Kidney capillary endothelial cell (primary cell): ENCODE measurements around the gene DAP3.
A peak's percentile ranks its signal among the peaks of the same experiment; 100 is the strongest.
"Not testable (repeated sequence)": the region's sequence is repeated elsewhere in the genome, so short reads cannot be mapped to it uniquely, and the experiment has no call there.

Source experiments
- DNase-seq: peaks from one replicate; pipeline ENCODE4 v3.0.0-alpha.2; 2018; ENCODE audit warnings: low spot score

Gene DAP3

DNA sequence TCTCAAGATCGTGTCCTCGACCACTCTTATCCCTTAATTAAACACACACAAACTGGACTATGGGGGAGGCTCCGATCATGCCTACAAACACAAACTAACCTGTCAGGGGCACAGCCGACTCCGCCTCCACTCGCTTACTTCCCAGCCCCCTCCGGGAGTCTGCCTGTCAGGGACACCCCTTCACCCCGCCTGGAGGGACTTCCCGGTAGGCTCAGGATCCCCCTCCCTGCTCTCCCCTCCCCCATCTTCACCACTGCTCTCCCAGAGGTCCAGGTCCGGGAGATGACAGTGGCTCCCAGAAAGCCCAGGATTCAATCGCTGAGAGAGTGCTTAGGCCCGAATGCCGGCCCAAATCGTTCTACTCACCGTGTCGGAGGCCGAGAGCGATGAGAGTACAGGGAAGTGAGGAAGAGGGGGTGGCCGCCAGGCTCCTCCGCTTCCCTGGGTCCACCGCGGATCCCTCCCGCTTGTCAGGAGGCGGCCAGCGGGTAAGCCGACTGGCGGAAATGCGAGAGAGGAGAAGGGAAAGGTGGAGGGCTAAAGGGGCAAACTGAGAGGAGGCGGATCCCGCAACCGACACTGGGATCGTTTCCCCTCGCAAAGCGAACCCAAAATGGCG, 1.1 kb upstream of the DAP3 start:
- DNase-seq = peak; percentile 32

DNA sequence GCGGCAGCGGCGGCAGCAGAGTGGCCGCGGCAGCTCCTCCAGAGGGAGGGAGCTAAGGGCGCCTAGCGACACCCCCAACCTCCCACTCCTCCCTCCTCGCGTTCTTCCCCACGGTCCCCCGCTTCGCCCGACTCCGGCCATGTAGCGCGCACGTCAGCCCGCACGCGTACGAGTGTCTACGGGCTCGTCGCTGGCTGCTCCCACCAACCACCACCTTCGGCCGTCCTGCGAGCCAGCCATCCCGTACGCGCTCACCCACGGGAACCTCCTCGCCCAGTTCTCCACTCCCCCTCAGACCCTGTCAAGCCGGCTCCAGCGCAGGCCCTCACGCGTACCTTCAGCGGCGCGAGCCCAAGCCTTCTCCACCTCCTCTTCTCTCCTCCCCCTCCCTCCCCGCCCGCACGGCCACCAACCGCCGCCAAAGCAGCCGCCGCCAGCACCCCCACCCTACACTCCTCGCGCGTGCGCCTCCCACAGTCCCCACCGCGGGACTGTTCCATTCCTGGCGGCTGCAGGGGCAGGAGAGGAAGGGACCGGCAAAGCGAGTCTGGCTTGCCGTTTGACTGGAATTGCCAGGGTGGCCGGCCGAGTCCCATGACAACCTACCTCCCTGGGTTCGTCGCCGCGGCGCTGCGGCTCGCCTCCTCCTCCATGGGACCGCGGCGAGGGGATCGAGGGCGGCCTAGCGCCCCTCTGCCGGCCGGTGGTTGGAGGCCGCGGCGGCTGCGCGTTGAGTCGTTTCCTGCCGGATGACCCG, 389 bp upstream of the DAP3 start, which contains the start of gene YY1AP1:
Gene YY1AP1, minus strand, starts transcription at position 451 of the 757 bp plus-strand sequence. CDS start 8,338 bp downstream, outside the sequence.
- peak; percentile 79 for DNase-seq

- no peak for DNase-seq
Measured at GRCh38 chr1:155691992-155692528, 3.2 kb downstream of the DAP3 start.

GRCh38 chr1:155694167-155694566, 5.3 kb downstream of the DAP3 start:
- no peak for DNase-seq

- no peak for DNase-seq
Measured at GRCh38 chr1:155695072-155695471, 6.2 kb downstream of the DAP3 start.

DNA sequence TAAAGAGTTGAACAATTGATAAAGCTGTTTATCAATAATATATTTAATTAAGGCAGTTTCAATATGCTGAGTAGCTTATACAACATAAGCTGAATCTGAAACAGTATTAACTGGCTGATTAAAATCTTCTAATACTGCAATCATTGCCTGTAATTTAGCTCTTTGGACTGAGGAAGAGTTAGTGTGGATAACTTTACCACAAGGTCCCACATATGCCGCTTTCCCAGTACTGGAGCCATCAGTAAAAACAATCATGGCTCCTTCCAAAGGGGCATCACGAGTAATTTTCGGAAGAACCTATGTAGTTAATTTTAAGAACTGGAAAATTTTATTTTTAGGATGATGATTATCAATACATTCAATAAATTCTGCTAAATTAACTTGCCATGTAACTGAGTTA, 6.7 kb downstream of the DAP3 start:
- no peak for DNase-seq

- DNase-seq = no peak
Measured at GRCh38 chr1:155696524-155696923, 7.6 kb downstream of the DAP3 start.

- DNase-seq = no peak
Measured at GRCh38 chr1:155697046-155697445, 8.2 kb downstream of the DAP3 start.

GRCh38 chr1:155697616-155698015, 8.7 kb downstream of the DAP3 start:
- DNase-seq = not testable (repeated sequence)

DNA sequence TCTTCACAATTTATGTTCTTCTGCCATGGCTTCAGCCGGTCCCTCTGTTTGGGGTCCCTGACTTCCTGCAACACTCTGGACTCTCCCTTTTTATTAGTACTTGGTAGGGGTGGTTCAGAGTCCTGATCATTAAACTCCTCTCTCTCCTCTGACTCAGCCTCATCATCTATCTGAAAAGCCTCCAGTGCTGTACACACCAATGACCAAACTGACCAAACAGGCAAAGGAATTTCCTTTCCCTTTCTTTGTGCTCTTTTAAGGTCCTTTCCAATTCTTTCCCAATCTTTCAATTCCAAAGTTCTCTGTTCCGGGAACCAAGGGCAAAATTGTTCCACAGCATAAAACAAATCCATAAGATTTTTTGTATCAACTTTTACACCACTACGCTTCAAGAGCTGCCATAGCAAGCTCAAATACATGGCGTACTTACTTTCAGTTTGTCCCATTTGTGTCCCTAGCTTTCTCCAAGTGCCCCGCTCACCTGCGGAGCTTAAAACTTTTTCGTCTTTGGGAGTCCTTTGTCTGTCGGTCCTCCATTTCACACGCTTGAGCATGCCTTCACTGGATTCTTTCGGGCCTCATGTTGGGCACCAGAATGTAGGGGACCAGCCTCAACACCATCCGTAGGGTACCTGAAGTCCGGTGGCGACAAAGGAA, 9.6 kb downstream of the DAP3 start:
- DNase-seq = no peak

DNA sequence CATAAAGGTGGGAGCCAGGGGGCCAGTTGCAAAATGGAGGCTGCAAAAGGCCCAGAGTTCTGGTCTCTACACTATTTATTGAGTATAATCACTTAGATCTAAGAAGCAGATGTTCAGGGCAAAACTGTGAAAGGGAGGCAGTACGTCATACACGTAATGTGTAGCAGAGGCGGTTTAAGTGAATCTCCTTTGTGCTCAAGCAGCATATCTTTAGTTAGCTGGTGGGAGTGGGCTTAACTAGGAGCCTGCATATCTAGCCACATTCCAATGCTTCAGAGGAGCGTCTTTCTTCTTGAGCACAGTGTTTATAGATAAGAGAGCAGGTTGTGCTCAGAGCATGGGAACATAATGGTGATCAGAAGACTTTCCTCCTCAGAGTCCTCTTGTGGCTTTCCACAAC, 10.2 kb downstream of the DAP3 start:
- not testable (repeated sequence) for DNase-seq

DNA sequence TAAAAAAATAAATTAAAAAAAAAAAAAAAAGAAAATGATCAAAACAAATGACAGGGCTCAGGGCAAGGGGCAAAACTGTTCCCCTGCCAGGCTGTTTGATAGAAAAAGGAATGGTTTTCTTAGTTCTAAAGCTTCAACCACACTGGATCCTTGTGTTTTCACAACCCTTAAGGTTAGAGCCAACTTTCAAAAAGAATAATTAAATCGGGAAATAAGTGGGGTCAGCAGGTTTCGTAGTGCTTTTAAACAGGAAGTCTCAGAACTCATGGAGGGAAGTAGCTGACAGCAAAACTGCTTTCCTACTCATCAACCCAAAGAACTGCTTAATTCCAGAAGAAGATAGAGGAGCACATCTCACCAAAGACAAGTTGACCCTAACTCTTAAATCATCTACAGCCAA, 12.8 kb downstream of the DAP3 start:
- DNase-seq = not testable (repeated sequence)

DNA sequence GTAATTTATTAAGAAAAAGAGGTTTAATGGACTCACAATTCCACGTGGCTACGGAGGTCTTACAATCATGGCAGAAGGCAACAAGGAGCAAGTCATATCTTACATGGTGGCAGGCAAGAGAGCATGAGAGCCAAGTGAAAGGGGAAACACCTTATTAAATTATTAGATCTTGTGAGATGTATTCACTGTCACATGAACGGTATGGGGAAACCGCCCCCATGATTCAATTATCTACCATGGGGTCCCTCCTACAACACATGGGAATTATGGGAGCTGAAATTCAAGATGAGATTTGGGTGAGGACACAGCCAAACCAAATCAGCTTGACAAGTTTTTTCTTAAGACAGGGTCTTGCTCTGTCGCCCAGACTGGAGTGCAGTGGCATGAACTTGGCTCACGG, 14.3 kb downstream of the DAP3 start:
- DNase-seq = no peak

DNA sequence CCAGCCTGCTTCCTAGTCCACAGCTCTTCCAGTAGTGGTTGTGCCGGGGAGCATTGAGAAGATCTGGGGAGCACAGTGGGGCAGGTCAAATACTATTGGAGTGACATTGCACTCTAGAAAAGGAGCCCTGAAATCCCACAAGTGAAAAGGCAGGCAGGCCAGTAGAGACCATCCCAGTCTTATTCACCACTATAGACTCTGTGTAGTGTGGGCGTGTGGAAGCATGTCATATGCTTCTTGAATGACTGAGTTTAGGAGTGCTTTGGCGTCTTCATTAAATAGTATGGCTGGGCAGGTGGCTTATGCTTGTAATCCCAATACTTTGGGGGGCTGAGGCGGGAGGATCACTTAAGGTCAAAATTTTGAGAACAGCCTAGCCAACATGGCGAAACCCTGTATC, 15.5 kb downstream of the DAP3 start:
- DNase-seq = not testable (repeated sequence)

GRCh38 chr1:155706139-155706538, 17.2 kb downstream of the DAP3 start:
- peak; percentile 6 for DNase-seq

- DNase-seq = no peak
Measured at GRCh38 chr1:155709391-155709790, 20.5 kb downstream of the DAP3 start.

GRCh38 chr1:155711457-155711856, 22.6 kb downstream of the DAP3 start:
- not testable (repeated sequence) for DNase-seq

- not testable (repeated sequence) for DNase-seq
Measured at GRCh38 chr1:155712636-155713035, 23.7 kb downstream of the DAP3 start.

DNA sequence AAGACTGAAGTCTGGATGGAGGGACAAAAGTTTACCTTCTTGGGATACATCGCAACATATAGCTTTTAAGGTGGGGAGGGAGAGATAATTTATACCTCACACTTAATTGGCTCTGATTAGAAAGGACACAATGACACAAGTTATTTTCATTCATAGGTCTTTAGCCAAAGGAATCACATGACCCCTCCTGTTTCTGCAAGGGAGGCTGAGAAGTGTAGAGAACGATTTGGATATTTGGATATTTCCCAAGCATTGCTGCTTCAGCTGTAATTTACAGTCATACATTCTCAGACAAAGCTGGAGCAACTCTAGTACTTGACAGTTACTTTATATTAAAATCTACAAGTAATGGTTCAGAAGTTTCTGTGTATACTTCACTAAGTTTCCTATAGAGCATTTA, 24.2 kb downstream of the DAP3 start:
- DNase-seq = no peak

GRCh38 chr1:155715056-155715455, 26.2 kb downstream of the DAP3 start:
- DNase-seq = not testable (repeated sequence)

DNA sequence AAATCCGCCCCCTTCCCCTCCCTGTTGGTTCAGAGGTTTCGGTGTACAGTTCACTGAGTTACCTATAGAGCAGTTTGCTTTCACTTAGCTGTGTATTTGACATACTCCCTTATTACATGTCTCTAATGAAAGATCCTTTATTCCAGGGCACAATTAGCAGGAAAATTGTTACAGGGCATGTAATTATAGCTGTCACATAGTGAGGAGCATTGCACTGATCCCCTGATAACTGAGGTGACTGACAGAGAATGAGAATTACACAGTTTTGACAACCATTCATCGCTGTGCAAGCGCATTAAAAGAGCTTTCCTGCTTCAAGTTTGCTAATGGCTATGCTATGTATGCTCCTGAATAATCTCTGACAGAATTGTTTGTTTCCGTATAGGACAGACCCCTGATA, 26.9 kb downstream of the DAP3 start:
- DNase-seq = no peak

DNA sequence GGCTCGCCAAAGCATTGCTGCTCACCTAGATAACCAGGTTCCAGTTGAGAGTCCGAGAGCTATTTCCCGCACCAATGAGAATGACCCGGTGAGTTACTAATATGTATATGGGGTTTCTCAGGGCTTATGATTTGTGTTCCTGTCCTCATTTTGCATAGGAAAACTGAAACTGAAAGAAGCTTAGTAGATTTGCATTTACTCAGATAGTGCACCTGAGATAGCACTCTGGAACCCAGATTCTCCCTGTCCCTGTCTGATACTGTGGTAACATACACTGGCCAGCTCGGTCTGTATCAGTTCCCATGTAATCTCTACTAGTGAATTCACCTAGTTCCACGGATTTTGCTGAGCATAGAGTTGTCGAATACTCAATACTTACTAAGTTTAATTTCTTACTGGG, 28.1 kb downstream of the DAP3 start:
- no peak for DNase-seq
